ENCODE data around the gene APC2.
"Not testable (repeated sequence)": the region's sequence is repeated elsewhere in the genome, so short reads cannot be mapped to it uniquely, and the experiment has no call there.

APC2 gene

DNA sequence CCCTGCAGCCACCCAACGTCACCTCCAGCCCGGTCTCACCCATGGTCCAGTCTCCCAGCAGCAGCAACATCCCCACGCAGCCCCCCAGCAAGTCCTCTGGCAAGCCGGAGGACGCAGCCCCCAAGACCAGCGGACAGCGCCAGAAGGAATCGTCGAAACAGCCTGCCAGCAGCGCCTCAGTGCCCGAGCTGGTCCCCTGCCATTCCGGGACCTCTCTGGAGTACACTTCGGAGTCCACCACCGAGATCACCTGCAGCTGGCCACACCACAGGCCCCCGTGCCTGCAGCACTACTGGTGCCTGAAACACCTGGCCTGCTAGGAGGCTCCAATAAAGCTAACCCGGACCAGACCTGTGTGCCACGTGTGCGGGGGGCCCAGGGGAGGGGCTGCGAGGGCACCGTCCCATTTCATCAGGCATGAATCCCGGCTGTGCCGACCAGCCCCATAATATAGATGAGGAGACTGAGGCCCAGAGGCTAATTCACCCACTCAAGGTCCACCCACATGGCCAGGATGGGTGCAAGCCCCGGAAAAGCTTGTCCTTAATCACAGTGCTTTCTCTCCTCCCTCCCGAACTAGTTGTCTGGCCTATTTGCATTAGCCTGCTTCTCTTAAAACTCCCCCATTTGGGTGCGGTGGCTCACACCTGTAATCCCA, 47.8 kb downstream of the APC2 start:
- no peak for DNase-seq

GRCh38 chr19:1499231-1499630, 49.3 kb downstream of the APC2 start:
- not testable (repeated sequence) for DNase-seq

GRCh38 chr19:1501200-1501595, 51.3 kb downstream of the APC2 start:
- no peak for DNase-seq

DNA sequence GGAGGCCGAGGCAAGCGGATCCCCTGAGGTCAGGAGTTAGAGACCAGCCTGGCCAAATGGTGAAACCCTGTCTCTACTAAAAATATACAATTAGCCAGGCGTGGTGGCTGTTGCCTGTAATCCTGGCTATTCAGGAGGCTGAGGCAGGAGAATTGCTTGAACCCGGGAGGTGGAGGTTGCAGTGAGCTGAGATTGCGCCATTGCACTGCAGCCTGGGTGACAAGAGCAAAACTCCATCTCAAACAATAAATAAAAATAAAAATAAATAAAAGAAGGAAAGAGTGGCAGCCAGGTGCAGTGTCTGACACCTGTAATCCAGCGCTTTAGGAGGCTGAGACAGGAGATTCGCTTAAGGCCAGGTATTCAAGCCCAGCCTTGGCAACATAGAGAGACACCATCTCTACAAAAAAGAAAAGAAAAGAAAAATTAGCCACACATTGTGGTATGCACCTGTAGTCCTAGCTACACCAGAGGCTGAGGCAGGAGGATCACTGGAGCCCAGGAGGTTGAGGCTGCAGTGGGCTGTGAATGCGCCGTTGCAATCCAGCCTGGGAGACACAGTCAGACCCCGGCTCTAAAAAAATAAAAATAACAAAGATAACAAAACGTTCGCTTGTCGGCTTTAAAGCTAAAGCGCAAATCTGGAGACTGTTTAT, 52.6 kb downstream of the APC2 start:
- no peak for DNase-seq

GRCh38 chr19:1503089-1503924, 53.4 kb downstream of the APC2 start:
- DNase-seq: peak; percentile 75

GRCh38 chr19:1503925-1504773, 54.2 kb downstream of the APC2 start:
- DNase-seq: peak; percentile 9

DNA sequence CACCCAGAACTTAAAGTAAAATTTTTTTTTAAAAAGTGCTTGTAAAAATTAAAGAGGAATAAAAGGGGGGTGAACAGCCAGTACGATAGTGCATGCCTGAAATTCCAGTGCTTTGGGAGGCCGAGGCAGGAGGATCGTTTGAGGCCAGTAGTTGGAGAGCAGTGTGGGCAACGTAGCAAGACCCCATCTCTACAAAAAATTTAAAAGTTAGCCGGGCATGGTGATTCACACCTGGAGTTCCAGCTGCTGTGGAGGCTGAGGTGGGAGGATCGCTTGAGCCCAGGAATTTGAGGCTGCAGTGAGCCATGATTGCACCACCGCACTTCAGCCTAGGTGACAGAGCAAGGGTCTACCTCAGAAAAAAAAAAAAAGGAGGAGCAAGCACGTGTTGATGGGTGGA, 55.1 kb downstream of the APC2 start:
- DNase-seq: no peak

- DNase-seq: no peak
Observed at GRCh38 chr19:1505991-1506881, 56.3 kb downstream of the APC2 start.

DNA sequence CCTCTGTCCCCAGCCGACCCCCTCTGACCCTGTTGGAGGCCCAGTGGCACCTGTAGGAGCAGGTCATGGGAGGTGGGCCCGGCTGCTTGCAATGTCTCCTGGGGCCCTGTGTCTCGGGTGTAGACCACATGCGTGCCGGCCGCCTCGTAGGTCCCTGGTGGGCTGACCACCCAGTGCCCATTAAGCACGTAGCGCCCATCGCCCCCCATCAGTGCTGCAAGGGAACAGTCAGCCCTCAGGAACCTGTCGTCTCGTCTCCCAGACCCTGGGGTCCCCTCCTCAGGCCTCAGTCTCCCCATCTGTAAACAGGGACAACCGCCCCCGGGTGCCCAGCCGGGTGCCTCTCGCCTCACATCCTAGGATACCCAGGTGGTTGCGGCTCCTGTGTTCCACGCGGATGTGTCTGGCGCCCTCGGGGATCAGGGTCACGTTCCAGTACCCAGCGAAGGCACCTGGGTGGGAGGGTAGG, 57.3 kb downstream of the APC2 start:
- DNase-seq: peak; percentile 10

DNA sequence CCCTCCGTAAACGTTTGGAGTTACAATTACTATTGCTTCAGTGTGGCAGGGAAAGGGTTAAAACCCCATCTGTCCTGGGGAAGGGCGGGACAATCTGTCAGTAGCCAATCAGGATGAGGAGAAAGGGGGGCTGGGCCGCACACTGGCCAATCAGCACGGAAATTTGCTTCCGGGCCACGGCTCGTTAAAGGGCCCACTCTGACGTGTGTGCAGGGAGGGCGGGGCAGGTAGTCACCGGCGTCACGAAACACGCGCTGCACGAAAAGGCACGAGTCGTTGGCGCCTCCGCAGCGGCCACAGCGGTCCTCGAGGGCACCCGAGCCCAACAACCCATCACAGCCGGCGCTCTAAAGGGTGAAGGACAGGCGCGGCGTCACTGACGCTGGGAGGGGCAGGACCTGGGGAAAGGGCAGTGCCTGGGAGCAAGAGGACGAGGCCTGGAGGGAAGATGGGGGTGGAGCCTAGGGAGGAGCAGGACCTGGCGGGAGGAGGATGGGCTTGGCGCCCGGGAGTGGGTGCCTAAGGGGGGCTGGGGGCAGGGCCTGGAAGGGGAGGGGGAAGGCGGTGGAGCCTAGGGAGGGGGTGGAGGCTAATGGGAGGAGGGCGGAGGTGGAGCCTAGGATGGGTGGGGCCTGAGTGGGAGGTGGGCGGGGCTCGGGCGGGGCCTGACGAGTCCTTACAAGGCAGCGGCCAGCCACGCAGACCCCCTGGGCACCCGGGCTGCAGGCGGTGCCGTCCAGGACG, 58.0 kb downstream of the APC2 start:
- DNase-seq: peak; percentile 92

- DNase-seq: no peak
Observed at GRCh38 chr19:1508507-1508856, 58.6 kb downstream of the APC2 start.

- no peak for DNase-seq
Observed at GRCh38 chr19:1509602-1510441, 59.9 kb downstream of the APC2 start.

DNA sequence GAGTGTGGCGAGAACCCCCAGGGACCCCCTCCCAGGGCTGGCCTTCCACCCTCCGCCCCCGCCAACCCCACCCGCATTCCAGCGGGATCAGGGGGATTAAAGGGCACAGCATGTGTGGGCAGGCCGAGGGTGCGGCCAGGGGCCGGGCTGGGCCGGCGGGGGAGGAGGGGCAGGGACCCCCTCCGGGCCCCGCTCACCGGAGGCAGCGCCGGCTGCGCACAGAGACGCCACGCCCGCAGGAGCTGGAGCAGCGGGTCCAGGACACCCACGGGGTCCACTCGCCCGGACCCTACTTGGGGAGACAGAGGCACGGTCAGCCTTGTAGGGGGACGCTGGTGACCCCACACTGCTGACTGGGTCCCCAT, 60.5 kb downstream of the APC2 start:
- no peak for DNase-seq

DNA sequence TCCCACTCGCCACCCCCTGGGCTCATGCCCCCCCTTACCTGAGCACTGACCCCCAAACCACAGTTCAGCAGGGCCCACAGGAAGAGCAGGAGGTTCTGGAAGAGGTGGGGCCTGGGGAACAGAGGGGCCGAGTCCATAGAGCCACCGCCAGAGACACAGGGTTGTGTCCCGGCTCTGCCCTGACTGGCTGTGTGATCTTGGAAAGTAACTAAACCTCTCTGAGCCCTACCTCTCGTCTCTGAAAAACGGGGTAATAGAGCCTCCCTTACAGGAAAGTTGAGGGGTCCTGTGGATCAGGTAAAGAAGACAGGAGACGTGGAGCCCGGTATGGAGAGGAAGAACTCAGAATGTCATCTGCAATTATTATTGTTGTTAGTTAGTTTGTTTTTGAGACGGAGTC, 60.9 kb downstream of the APC2 start:
- no peak for DNase-seq

- DNase-seq: peak; percentile 13
Observed at GRCh38 chr19:1511318-1512317, 61.7 kb downstream of the APC2 start.

DNA sequence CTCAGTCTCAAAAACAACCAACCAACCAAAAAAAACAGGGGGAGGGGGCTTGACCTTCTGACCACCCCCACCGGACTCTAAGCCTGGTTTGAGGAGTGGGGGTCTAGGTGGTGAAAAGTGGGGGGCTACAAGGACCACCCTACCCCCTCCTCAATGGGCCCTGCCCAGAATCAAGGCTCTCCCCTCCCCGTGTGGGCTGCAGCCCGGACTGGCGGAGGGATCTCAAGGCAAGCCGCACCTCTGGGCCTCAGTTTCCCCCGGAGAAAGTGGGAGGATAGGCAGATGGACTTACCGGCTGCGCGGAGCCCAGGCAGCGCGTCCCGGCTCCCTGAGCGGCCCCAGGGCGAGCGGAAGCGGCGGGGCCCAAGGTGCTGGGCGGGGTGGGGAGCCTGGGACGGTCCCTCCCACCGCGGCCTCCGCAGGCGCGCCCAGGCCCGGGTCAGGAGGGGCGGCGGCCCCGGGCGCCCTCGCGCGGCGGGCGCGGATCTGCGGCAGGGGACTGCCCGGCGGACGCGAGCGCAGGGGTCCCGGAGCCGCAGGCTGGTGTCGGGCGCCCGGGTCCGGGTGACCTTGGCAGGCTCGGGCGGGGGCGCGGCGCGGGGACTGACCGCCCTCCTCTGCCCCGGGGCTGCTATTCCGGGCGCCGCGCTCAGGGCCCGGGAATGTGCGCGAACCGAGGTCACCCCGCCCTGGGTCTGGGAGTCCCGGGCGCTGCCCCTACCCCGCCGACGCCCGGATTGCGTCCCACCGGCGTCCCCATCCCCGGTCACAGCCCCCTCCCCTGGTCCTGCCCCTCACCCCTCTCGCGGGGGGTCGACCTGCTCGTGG, 63.0 kb downstream of the APC2 start, which contains the start of gene ADAMTSL5:
Gene ADAMTSL5, minus strand, starts transcription at position 349 of the 828 bp plus-strand sequence. CDS start 2,076 bp downstream, outside the sequence.
- DNase-seq: peak; percentile 72

GRCh38 chr19:1513499-1514294, 63.8 kb downstream of the APC2 start:
- peak; percentile 73 for DNase-seq

All from activated naive CD4-positive, alpha-beta T cell treated with anti-CD3 and anti-CD28 coated beads, Interleukin-2, amount 50 U/mL, for 16 hours (primary cell).